Amniotic epithelial cell (primary cell): ENCODE data around the gene PTPRE.

Experiments used
- DNase-seq: peaks from one replicate; pipeline ENCODE4 v3.0.0-alpha.2; 2010; ENCODE audit warnings: low read depth

Gene PTPRE

GRCh38 chr10:127883516-127883915, 23.4 kb upstream of the PTPRE start:
- DNase-seq: no peak

GRCh38 chr10:127884501-127884900, 22.4 kb upstream of the PTPRE start:
- no peak for DNase-seq

- no peak for DNase-seq
Measured at GRCh38 chr10:127886371-127887051, 20.4 kb upstream of the PTPRE start.

GRCh38 chr10:127887541-127888415, 19.1 kb upstream of the PTPRE start:
- no peak for DNase-seq

- DNase-seq: no peak
Measured at GRCh38 chr10:127888521-127889312, 18.2 kb upstream of the PTPRE start.

- DNase-seq: peak; percentile 77
Measured at GRCh38 chr10:127889605-127890195, 17.2 kb upstream of the PTPRE start.

GRCh38 chr10:127890216-127890615, 16.7 kb upstream of the PTPRE start:
- no peak for DNase-seq

- DNase-seq: no peak
Measured at GRCh38 chr10:127890832-127891334, 16.0 kb upstream of the PTPRE start.

- DNase-seq: no peak
Measured at GRCh38 chr10:127892743-127893142, 14.2 kb upstream of the PTPRE start, which contains the start of gene CLRN3. CLRN3 (minus strand) TSS chr10:127892941; CDS start chr10:127892784, 157 bp downstream.

GRCh38 chr10:127894146-127894545, 12.8 kb upstream of the PTPRE start:
- peak; percentile 72 for DNase-seq

- DNase-seq: no peak
Measured at GRCh38 chr10:127896590-127896989, 10.3 kb upstream of the PTPRE start.

- DNase-seq: no peak
Measured at GRCh38 chr10:127897177-127897576, 9.7 kb upstream of the PTPRE start.

- DNase-seq: peak; percentile 77
Measured at GRCh38 chr10:127899766-127900387, 7.0 kb upstream of the PTPRE start.

- peak; percentile 44 for DNase-seq
Measured at GRCh38 chr10:127903789-127904188, 3.1 kb upstream of the PTPRE start.

- no peak for DNase-seq
Measured at GRCh38 chr10:127904311-127905000, 2.4 kb upstream of the PTPRE start.

- DNase-seq: no peak
Measured at GRCh38 chr10:127905001-127905847, 1.7 kb upstream of the PTPRE start.

- no peak for DNase-seq
Measured at GRCh38 chr10:127905848-127906261, 1.0 kb upstream of the PTPRE start.

- peak; percentile 67 for DNase-seq
Measured at GRCh38 chr10:127907411-127908105, 655 bp downstream of the PTPRE start.
